Vagina (tissue), 2 donors: ENCODE measurements around the gene RNF223.

Source experiments
- POLR2A ChIP-seq, 2 donors: fragments of 450-650 bp; IDR thresholded peaks; one replicate each; pipeline ENCODE4 v1.6.1; 2017; ENCODE audit warnings: antibody characterized with exemption in 2 of 2, mild to moderate bottlenecking in 2 of 2, moderate library complexity in 2 of 2
- POLR2AphosphoS5 ChIP-seq, 2 donors: sonication (generic); formaldehyde crosslinking; IDR thresholded peaks; one replicate each; pipeline ENCODE4 v1.9.0; 2017; ENCODE audit warnings: antibody characterized with exemption in 2 of 2, mild to moderate bottlenecking in 2 of 2, low read depth in 1 of 2; ENCODE audit not compliant: insufficient read depth in 1 of 2
- TF ChIP-seq, protein P1 (sequence below), 3 experiments: fragments of 450-650 bp in 2 of 3; fragments of 200-600 bp in 1 of 3; sonication (generic) in 1 of 3; IDR thresholded peaks; one replicate each; pipeline ENCODE4 v1.5.1; 2017 to 2019; ENCODE audit warnings: antibody characterized with exemption in 3 of 3, mild to moderate bottlenecking in 2 of 3, moderate library complexity in 2 of 3

DNA sequence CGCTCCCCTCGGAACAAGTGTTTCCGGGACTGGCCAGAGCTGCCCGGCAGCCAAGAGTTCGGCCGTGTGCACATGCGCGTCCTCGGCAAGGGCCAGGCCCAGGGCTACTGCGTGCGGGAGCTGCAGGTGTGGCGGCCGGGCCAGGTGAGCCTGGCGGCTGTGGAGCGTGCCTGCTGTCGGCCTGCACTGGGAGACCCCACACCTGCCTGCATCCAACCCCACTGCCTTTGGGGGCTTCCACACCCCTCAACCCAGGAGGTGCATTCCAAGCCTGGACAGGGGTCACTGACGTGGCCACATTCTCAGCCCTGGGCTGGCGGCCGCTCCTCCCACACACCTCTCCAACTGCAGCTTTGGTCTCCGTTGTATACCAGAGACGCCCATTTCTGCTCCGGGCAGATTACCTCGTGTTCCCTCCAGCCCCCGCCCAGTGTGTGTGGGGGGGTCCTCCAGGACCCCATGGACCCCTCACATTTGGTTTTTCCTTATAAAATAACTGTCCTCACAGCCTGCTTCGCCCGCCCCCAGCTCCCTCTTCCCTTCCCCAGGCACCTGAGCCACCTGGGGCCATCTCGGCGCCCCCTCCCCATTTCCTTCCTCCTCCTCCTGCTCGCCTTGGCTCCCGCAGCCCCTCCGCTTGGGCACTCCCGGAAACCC, 6.1 kb downstream of the RNF223 start:
- TF ChIP-seq POLR2A (IDR thresholded peaks at IDR 0.05) (no peak), POLR2AphosphoS5 (IDR thresholded peaks at IDR 0.05; ENCODE audit: insufficient read depth in 1 of 2, low read depth in 1 of 2) (no peak)
- TF ChIP-seq, protein P1, sequence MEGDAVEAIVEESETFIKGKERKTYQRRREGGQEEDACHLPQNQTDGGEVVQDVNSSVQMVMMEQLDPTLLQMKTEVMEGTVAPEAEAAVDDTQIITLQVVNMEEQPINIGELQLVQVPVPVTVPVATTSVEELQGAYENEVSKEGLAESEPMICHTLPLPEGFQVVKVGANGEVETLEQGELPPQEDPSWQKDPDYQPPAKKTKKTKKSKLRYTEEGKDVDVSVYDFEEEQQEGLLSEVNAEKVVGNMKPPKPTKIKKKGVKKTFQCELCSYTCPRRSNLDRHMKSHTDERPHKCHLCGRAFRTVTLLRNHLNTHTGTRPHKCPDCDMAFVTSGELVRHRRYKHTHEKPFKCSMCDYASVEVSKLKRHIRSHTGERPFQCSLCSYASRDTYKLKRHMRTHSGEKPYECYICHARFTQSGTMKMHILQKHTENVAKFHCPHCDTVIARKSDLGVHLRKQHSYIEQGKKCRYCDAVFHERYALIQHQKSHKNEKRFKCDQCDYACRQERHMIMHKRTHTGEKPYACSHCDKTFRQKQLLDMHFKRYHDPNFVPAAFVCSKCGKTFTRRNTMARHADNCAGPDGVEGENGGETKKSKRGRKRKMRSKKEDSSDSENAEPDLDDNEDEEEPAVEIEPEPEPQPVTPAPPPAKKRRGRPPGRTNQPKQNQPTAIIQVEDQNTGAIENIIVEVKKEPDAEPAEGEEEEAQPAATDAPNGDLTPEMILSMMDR (IDR thresholded peaks at IDR 0.05) = no peak
